ENCODE data around the gene ZNF485. TPM values are rescaled to one million over a fixed set of nuclear protein-coding genes. Genes with fewer than 3 reads are reported as not detected.

The ZNF485 gene
- polyA plus RNA-seq, 2 of the 4 experiments (the other 2 are of a cell fraction) = 2.7 to 3.3 TPM

DNA sequence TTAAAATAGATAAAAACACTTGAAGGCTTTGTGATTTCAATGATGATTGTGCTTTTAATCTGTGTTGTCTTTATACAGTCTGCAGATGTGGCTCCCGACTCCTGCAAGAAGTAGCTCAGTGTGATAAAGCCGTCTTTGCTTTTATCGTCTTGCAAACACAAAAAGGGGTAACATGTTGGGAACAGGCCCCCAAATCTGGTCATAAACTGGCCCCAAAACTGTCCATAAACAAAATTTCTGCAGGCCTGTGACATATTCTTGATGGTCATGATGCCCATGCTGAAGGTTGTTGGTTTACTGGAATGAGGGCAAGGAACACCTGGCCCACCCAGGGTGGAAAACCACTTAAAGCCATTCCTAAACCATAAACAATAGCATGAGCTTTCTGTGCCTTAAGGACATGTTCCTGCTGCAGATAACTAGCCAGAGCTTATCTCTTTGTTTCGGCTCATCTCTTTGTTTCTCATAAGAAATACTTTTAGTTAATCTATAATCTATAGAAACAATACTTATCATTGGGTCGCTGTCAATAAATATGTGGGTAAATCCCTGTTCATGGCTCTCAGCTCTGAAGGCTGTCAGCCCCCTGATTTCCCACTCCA is 14.8 kb upstream of the ZNF485 start:
- H3K4me1 ChIP-seq = no peaks in the 10 kb centered on the region
- H3K4me2 ChIP-seq = no peak overlapping the region
- TF ChIP-seq, protein P1, sequence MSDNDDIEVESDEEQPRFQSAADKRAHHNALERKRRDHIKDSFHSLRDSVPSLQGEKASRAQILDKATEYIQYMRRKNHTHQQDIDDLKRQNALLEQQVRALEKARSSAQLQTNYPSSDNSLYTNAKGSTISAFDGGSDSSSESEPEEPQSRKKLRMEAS (IDR thresholded peaks at IDR 0.05) = no peak
- TF ChIP-seq SREBF2 (IDR thresholded peaks at IDR 0.05) (no peak), MAZ (IDR thresholded peaks at IDR 0.05; ENCODE audit: borderline replicate concordance, low read depth, low read length) (no peak), JUN (IDR thresholded peaks at IDR 0.05) (no peak), ZC3H11A (IDR thresholded peaks at IDR 0.05) (no peak), FOSB (CRISPR knock-in tag; IDR thresholded peaks at IDR 0.05) (no peak), SMC3 (IDR thresholded peaks at IDR 0.05) (no peak), CHD4 (IDR thresholded peaks at IDR 0.05; ENCODE audit: borderline replicate concordance) (no peak), ZNF302 (CRISPR knock-in tag; IDR thresholded peaks at IDR 0.05) (no peak), EHMT2 (IDR thresholded peaks at IDR 0.05; ENCODE audit: low read depth) (no peak), RARB (CRISPR knock-in tag; IDR thresholded peaks at IDR 0.05) (no peak), MYC (IDR thresholded peaks at IDR 0.05; ENCODE audit: borderline replicate concordance, low read length) (no peak), POLR2AphosphoS2 (conservative IDR thresholded peaks at IDR 0.05; ENCODE audit: low read length) (no peak)
- H3K27ac ChIP-seq = no peak overlapping the region
- ATAC-seq = no peak
- WGBS (ENCODE audit: missing lambda C conversion rate) = 4% methylated on average over 5 of the region's 5 CpGs
- POLR2A ChIA-PET = no interaction called here
- FAIRE-seq = no peak
- H3K4me3 ChIP-seq = no peak overlapping the region
- H3K9me3 ChIP-seq = peaks cover 14% of the 10 kb centered on the region
- no peak for DNase-seq (ENCODE audit: low read depth in 1 of 2, low spot score in 1 of 2)
- CTCF ChIA-PET = no interaction called here

DNA sequence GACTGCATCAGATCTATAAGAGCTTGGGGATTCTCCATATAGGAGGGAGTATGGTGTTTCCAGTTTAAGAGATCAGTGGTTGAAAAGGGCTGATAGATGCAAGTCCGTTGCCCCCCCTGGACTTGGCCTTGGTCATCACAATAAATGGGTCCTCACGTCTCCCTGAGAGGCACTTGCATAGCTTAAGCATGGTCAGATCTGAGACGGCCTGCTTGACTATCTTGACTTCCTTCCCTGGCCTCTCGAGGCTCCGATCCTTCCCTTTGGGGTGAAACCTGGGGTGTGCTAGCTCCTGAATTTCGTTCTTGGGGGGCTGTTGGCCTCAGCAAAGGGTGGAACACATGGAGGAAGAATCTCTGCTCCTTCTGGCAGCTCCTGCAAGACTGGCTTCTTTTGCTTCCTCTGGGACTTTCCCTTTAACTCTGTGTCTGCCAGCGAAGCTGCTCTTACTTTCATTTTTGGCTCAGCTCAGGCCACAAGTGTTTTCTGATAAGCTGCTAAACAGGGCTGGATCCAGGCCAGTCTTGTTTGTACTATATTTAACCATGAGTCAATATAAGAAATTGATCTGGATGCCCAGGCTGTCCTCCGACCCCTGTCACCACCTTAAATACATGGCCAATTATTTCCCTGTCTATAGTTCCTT is 11.2 kb upstream of the ZNF485 start:
- Histone ChIP-seq H3K27ac (no peak overlapping the region), H3K4me2 (peak overlapping the region; percentile 39; the same call in 1 of the 3 replicates), H3K4me1 (no peaks in the 10 kb centered on the region), H3K4me3 (no peak overlapping the region), H3K9me3 (peaks cover 16% of the 10 kb centered on the region)
- POLR2A ChIA-PET = no interaction called here
- ATAC-seq = peak in 1 of 2 experiments; percentile 25; a peak in 1 of 6 replicates
- TF ChIP-seq PHF8 (IDR thresholded peaks at IDR 0.05; ENCODE audit: borderline replicate concordance, low read depth) (no peak), ZNF302 (CRISPR knock-in tag; IDR thresholded peaks at IDR 0.05) (no peak), HEYL (CRISPR knock-in tag; IDR thresholded peaks at IDR 0.05) (no peak), HOXB5 (CRISPR knock-in tag; IDR thresholded peaks at IDR 0.05) (no peak), CHD4 (IDR thresholded peaks at IDR 0.05; ENCODE audit: borderline replicate concordance) (no peak), CBX8 (IDR thresholded peaks at IDR 0.05) (no peak), RNF2 (IDR thresholded peaks at IDR 0.05; ENCODE audit: borderline replicate concordance, low read depth) (no peak), EP300 (IDR thresholded peaks at IDR 0.05) (no peak), MAFK (IDR thresholded peaks at IDR 0.05; ENCODE audit: partially characterized antibody) (no peak)
- TF ChIP-seq, protein P2, sequence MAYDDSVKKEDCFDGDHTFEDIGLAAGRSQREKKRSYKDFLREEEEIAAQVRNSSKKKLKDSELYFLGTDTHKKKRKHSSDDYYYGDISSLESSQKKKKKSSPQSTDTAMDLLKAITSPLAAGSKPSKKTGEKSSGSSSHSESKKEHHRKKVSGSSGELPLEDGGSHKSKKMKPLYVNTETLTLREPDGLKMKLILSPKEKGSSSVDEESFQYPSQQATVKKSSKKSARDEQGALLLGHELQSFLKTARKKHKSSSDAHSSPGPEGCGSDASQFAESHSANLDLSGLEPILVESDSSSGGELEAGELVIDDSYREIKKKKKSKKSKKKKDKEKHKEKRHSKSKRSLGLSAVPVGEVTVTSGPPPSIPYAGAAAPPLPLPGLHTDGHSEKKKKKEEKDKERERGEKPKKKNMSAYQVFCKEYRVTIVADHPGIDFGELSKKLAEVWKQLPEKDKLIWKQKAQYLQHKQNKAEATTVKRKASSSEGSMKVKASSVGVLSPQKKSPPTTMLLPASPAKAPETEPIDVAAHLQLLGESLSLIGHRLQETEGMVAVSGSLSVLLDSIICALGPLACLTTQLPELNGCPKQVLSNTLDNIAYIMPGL (CRISPR knock-in tag; IDR thresholded peaks at IDR 0.05; ENCODE audit: borderline replicate concordance) = no peak
- TF ChIP-seq, protein P3, sequence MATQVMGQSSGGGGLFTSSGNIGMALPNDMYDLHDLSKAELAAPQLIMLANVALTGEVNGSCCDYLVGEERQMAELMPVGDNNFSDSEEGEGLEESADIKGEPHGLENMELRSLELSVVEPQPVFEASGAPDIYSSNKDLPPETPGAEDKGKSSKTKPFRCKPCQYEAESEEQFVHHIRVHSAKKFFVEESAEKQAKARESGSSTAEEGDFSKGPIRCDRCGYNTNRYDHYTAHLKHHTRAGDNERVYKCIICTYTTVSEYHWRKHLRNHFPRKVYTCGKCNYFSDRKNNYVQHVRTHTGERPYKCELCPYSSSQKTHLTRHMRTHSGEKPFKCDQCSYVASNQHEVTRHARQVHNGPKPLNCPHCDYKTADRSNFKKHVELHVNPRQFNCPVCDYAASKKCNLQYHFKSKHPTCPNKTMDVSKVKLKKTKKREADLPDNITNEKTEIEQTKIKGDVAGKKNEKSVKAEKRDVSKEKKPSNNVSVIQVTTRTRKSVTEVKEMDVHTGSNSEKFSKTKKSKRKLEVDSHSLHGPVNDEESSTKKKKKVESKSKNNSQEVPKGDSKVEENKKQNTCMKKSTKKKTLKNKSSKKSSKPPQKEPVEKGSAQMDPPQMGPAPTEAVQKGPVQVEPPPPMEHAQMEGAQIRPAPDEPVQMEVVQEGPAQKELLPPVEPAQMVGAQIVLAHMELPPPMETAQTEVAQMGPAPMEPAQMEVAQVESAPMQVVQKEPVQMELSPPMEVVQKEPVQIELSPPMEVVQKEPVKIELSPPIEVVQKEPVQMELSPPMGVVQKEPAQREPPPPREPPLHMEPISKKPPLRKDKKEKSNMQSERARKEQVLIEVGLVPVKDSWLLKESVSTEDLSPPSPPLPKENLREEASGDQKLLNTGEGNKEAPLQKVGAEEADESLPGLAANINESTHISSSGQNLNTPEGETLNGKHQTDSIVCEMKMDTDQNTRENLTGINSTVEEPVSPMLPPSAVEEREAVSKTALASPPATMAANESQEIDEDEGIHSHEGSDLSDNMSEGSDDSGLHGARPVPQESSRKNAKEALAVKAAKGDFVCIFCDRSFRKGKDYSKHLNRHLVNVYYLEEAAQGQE (IDR thresholded peaks at IDR 0.05) = no peak
- CTCF ChIA-PET = interaction anchor here (0.5 kb wide), 1 partner anchor 54 kb away, joined by 3 read pairs; the partner anchor contains the start of gene ZNF32
- WGBS (ENCODE audit: missing lambda C conversion rate) = 22% methylated on average over 8 of the region's 8 CpGs
- DNase-seq (ENCODE audit: low read depth in 1 of 2, low spot score in 1 of 2) = no peak
- no peak for FAIRE-seq

All from A549 (cell line).